NCI-H82 (cell line): ENCODE measurements around the gene IL4R.
A peak's percentile ranks its signal among the peaks of the same experiment; 100 is the strongest.
"Not testable (repeated sequence)": the region's sequence is repeated elsewhere in the genome, so short reads cannot be mapped to it uniquely, and the experiment has no call there.

ENCODE experiments used
- DNase-seq: peaks from one replicate; lab custom pipeline; 2025; lab: John Stamatoyannopoulos, UW

The IL4R gene

GRCh38 chr16:27288313-27288712 is 25.5 kb upstream of the IL4R start:
- not testable (repeated sequence) for DNase-seq

DNA sequence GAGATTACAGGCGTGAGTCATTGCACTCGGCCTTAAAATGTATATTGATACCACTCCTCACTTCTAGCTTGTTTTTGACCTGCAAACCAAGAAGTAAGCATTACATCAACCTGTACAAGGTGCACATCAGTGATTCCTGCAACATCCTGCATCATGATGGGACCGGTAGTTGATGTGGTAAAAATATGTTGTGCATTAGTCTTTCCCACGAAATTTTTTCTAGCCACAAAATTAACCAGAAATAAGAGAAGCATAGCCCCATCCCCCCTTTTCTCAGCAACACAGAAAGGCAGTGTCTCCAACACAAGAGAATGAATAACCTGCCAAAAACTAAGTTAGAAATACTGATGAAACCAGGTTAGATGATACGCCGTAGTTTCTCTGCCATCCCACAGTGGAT is 24.1 kb upstream of the IL4R start:
- no peak for DNase-seq

GRCh38 chr16:27290562-27290961 is 23.2 kb upstream of the IL4R start:
- no peak for DNase-seq

GRCh38 chr16:27291106-27291505 is 22.7 kb upstream of the IL4R start:
- no peak for DNase-seq

DNA sequence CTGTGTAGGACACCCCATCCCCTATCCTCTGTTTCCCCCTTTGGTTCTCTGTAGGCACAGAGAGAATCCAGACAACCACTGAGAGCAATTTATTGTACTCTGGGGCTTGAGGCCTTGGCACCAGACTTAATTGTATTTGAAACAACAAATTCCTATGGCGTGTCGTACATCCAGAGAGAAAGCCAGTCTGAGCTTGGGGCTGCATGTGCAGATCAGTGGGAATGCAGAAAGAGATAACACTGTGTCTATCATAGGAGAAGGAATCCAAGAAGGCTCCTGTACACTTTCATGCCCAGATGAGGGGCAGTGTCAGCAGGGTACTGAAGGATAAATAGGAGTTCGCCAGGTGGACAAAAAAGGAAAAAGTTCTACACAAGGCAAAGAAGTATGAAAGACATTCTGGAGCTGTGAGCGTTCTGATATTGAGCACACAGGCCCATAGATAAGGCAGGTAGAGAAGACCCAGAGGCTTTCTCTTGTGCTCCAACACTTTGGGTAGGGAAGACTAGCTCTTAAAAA is 22.0 kb upstream of the IL4R start:
- DNase-seq, result no peak

DNA sequence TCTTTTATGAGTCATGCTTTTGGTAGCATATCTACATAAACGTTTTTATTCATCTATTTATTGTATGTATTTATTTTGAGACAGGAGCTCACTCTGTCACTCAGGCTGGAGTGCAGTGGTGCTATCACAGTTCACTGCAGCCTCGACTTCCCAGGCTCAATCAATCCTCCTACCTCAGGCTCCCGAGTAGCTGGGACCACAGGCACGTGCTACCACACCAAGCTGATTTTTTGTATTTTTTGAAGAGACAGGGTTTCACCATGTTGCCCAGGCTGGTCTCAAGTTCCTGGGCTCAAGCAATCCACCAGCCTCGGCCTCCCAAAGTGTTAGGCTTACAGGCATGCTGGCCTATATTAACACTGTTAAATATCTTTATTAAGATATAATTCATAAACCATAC is 20.4 kb upstream of the IL4R start:
- DNase-seq, result no peak

- DNase-seq, result no peak
These were observed 15.6 kb upstream of the IL4R start for GRCh38 chr16:27298132-27298531.

- no peak for DNase-seq
These were observed 12.4 kb upstream of the IL4R start for GRCh38 chr16:27301236-27301861.

DNA sequence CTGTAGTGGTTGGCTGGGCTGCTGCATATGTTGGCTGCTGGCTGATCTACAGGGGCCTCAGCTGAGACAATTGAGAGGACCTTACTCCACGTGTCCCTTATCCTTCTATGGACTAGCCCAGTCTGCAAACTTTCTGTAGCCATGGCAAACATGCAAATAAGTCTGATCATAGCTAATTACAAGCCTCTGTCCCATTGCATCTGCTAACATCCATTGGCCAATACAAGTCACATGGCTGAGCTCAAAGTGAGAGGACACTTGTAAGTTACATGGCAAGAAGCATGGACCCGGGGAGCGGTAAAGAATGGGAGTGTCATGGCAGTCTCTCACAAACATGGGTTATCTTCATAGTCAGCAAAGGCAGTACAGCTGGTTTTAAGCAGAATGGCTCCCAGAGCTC is 11.6 kb upstream of the IL4R start:
- DNase-seq, result no peak

DNA sequence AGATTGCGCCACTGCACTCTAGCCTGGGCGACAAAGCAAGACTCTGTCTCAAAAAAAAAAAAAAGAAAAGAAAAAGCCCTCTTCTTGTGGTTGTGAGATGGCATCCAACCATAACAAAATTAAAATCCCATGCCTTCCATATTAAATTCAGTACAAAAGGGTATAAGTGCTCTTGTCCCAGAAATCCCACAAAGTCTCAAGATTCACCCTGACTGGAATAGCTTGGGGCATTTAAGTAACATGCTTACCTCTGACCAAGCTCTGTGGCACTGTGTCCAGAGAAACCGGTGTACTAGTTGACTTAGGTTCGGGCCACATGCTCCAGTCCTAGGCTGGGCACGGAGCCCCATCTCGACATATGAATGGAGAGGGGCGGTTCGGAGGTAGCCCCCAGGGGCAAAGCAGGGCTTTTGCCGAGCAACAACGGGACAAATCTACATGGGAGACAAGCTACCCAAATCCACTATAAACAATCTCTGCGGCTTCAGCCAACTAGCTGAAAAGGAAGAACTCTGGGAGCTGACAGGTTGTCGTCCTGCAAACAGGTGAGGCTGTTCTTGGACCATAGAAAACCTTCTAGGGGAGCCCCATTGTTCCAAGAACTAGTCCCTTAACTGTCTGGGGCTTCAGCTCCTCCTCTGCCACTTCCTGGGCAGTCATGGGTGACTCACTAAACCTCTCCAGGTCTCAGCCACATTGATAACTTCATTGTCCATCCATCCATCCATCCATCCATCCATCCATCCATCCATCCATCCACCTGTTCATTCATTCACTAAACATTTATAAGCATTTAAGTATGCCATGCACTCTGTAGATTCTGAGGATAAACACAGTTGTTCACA is 10.3 kb upstream of the IL4R start:
- DNase-seq, result no peak

DNA sequence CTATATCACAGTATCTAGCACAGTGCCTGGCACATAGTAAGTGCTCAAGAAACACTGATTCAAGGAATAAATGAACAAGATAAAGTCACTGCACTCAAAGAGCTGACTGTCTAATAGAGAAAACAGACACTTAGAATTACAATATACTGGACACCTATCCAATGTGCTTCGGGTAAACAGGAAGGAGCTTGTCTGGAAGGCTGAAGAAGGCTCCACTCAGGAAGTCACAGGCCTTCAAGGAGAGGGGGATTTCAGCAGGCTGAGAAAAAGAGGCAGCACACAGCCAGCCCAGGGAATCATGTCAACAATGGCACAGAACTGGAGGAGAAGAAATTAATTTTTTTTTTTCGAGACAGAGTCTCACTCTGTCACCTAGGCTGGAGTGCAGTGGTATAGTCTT is 9.7 kb upstream of the IL4R start:
- no peak for DNase-seq

GRCh38 chr16:27304881-27305745 is 8.7 kb upstream of the IL4R start:
- no peak for DNase-seq

DNA sequence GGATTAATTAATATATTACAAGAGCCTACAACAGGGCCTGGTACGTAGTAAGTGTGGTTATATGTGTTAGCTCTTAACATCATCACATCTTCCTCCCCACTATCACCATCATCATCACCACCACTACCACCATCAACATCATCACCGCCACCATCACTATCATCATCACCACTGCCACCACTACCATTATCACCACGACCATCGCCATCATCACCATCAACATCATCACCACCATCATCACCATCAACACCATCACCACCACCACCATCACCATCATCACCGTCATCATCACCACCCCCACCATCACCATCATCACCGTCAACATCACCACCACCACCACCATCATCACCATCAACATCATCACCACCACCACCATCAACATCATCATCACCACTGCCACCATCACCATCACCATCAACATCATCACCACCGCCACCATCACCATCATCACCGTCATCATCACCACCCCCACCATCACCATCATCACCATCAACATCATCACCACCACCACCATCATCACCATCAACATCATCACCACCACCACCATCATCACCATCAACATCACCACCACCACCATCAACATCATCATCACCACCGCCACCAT is 7.8 kb upstream of the IL4R start:
- DNase-seq, result no peak

GRCh38 chr16:27308792-27309191 is 5.0 kb upstream of the IL4R start:
- no peak for DNase-seq

GRCh38 chr16:27310576-27311447 is 3.0 kb upstream of the IL4R start:
- no peak for DNase-seq

DNA sequence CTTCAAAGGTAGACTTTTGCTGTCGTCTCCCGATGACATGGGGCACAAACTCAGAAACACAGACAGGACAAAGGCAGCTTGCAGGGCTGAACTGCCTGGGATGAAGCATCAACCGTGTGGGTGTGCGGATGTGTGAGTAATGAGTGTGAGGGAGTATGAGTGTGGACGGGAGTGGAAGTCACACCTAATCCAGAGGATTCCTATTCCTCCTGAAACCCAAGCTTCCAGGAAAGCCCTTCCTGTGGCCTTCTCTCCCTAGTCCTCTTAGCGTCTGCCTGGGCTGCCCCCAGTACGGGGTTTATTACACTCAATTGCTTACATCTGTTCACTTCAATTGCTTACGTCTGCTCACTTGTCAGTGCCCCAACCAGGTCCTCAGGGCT is 2.3 kb upstream of the IL4R start:
- DNase-seq, result peak; percentile 19

DNA sequence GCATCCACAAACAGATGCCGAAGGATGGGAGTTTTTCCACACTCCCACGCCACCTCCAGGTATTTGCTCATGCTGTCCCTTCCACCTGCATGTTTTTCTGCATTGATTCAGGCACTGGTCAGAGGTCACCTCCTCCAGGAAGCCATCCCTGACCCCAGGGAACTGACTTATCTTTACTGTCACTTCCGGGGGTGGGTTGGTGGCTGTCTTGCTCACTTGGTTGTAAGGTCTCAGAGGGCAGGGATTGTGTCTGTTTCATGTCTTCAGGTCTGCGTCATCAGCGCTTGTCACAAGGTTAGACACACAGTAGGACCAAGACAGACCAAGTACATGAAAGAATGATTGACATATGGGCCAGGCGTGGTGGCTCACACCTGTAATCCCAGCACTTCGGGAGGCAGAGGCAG is 1.9 kb upstream of the IL4R start:
- no peak for DNase-seq

GRCh38 chr16:27312580-27313421 is 973 bp upstream of the IL4R start:
- DNase-seq, result no peak

DNA sequence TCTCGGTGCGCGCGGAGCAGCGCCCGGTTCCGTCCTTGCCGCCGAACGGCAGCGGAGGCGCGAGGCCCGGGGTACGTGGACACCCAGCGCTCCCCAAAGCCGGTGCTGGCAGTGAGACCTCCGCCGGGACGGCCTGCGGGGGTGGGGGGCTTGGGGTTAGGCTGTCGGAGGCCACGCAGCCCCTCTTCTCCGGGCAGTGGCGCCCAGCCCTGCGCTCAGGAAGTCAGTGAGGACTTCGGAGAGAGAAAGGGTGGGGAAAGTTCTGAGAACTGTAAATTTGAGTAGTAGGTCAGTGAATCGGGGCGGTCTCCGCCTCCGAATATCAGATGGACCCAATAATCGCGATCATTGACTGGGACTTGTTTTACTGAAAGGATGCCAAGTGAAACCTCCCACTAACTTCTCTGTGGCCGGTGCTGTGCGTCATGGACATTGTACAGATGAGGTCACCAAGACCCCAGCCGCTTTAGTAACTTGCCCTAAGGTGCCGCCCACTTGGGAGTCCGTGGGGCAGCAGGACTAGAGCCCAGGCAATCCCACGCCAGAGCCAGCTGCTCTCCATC is 468 bp downstream of the IL4R start:
- no peak for DNase-seq

DNA sequence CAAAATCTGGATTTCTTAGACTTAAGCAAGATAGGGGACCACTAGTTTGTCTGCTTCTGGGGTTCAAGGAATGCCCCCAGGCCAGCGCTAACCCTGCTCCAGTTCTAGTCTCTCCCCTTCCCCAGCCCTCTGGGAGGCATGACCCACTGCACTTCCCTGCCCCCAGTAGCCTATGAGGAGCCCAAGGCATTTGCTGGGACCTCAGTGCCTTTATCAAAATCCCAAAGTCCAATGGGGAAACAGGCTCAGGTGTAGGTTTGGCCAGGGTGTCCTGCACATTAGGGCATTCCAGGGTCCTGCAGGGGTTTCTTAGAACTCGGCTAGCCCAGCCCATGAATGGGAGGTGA is 1.2 kb downstream of the IL4R start:
- no peak for DNase-seq
